HEK293T (cell line): ENCODE results near the gene SCN7A.

Experiments
- SP1 ChIP-seq: fragments of 450-650 bp; IDR thresholded peaks from 2 replicates; pipeline ENCODE4 v1.6.1; 2017
- SUZ12 ChIP-seq: fragments of 450-650 bp; IDR thresholded peaks from 2 replicates; pipeline ENCODE4 v1.6.1; 2016; ENCODE audit warnings: mild to moderate bottlenecking

DNA sequence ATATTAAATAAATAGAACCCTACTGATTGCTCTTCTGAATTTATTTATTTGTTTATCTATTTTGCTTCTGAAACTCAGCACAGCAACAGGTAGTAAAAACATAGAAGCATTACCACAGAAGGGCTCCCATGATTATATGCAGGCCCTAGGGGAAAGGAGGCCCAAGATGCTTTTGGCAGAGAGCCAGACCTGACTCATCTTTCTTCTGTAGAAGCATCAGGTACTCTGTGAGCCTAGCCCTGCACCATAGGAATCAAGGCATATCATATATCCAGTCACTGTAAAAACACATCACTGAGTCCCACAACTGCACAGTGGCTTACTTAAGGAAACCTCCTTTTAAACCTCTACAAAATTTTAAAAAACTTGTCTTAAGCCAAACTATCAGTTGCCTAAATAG lies 120.1 kb downstream of the SCN7A start:
- TF ChIP-seq SUZ12, result no peak
- TF ChIP-seq SP1, result no peak
